Kidney tubule cell (primary cell): ENCODE results near the gene NUP210L.

Experiments used
- DNase-seq: peaks from one replicate; pipeline ENCODE4 v3.0.0-alpha.2; 2018; ENCODE audit warnings: low spot score

NUP210L gene

GRCh38 chr1:154154534-154155191, at the start of gene NUP210L:
Gene NUP210L, minus strand, starts transcription at chr1:154155073.
- no peak for DNase-seq

- DNase-seq, result no peak
These were observed 44.6 kb upstream of the NUP210L start for GRCh38 chr1:154199563-154199879.

GRCh38 chr1:154198756-154199562, 44.1 kb upstream of the NUP210L start:
- peak; percentile 55 for DNase-seq

GRCh38 chr1:154193821-154194220, 38.9 kb upstream of the NUP210L start:
- peak; percentile 75 for DNase-seq

GRCh38 chr1:154192476-154192875, 37.6 kb upstream of the NUP210L start:
- no peak for DNase-seq

GRCh38 chr1:154191990-154192461, 37.2 kb upstream of the NUP210L start, which contains the start of gene TPM3:
Gene TPM3, minus strand, starts transcription at chr1:154192100. Its CDS starts 82 bp downstream, at chr1:154192018.
- DNase-seq, result no peak

- DNase-seq, result no peak
These were observed 35.7 kb upstream of the NUP210L start for GRCh38 chr1:154190550-154190949.

GRCh38 chr1:154186852-154187501, 32.1 kb upstream of the NUP210L start:
- DNase-seq, result no peak

- peak; percentile 61 for DNase-seq
These were observed 31.3 kb upstream of the NUP210L start for GRCh38 chr1:154186177-154186576.

- DNase-seq, result peak; percentile 99
These were observed 28.4 kb upstream of the NUP210L start for GRCh38 chr1:154183046-154183915.

- DNase-seq, result peak; percentile 75
These were observed 27.6 kb upstream of the NUP210L start for GRCh38 chr1:154182344-154183045.

GRCh38 chr1:154181944-154182343, 27.1 kb upstream of the NUP210L start:
- DNase-seq, result no peak

- DNase-seq, result no peak
These were observed 25.2 kb upstream of the NUP210L start for GRCh38 chr1:154179946-154180687.

- no peak for DNase-seq
These were observed 24.3 kb upstream of the NUP210L start for GRCh38 chr1:154178911-154179811.

GRCh38 chr1:154178013-154178412, 23.1 kb upstream of the NUP210L start:
- no peak for DNase-seq

GRCh38 chr1:154176337-154176736, 21.5 kb upstream of the NUP210L start:
- DNase-seq, result peak; percentile 83

GRCh38 chr1:154174654-154175053, 19.8 kb upstream of the NUP210L start:
- DNase-seq, result no peak

GRCh38 chr1:154171880-154172279, 17.0 kb upstream of the NUP210L start:
- no peak for DNase-seq

GRCh38 chr1:154171223-154171583, 16.3 kb upstream of the NUP210L start:
- no peak for DNase-seq
